Stimulated activated effector memory CD8-positive, alpha-beta T cell treated with anti-CD3 and anti-CD28 coated beads, Interleukin-12 subunit alpha, Interleukin-12 subunit beta, amount 100 ng/mL, for 72 hours (primary cell): ENCODE data around the gene BLMH.
A peak's percentile ranks its signal among the peaks of the same experiment; 100 is the strongest.

Experiments
- ATAC-seq: fragments of 150-1000 bp; cut with Tn5 transposase; 2 replicates; pipeline ENCODE4 v1.10.0; 2021
- DNase-seq, 2 donors: peaks; one replicate each; pipeline ENCODE4 v3.0.0; 2021 to 2022; ENCODE audit warnings: low spot score in 2 of 2
- H3K27ac Mint-ChIP-seq: one replicate; pipeline ENCODE4 v1.8.0; 2022; ENCODE audit warnings: mild to moderate bottlenecking, mixed read lengths
- H3K36me3 Mint-ChIP-seq: one replicate; pipeline ENCODE4 v1.8.0; 2022; ENCODE audit warnings: mild to moderate bottlenecking, mixed read lengths
- H3K4me1 Mint-ChIP-seq: one replicate; pipeline ENCODE4 v1.8.0; 2022; ENCODE audit warnings: mixed read lengths
- H3K4me3 Mint-ChIP-seq: one replicate; pipeline ENCODE4 v1.8.0; 2022; ENCODE audit warnings: mild to moderate bottlenecking, mixed read lengths
- H3K9me3 Mint-ChIP-seq: one replicate; pipeline ENCODE4 v1.8.0; 2022; ENCODE audit warnings: mixed read lengths

Gene BLMH

DNA sequence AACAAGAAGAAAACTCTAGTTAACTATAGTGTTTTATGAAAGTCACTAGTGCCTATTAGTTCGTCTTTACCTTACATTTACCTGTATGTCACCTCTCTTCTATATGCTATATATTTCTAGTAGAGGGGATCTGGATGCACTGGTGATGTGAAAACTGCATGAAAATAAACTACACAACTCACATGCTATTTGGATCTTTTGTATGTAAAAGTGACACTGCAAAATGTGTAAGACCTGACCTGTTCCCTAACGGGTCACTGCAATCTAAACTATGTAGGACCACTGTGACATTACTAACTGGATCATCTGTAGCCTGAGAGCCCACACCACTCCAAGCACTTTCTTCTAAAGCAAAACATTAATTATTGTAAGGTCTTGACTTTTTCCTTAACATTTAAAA lies 1.7 kb downstream of the BLMH start:
- DNase-seq (no peak), ATAC-seq (no peak)
- peaks cover 53% of the 10 kb centered on the region for H3K36me3 Mint-ChIP-seq
- peaks cover 10% of the 10 kb centered on the region for H3K4me1 Mint-ChIP-seq
- H3K4me3 Mint-ChIP-seq, result peak overlapping the region; percentile 81
- no peaks in the 10 kb centered on the region for H3K9me3 Mint-ChIP-seq
- H3K27ac Mint-ChIP-seq, result no peak overlapping the region

DNA sequence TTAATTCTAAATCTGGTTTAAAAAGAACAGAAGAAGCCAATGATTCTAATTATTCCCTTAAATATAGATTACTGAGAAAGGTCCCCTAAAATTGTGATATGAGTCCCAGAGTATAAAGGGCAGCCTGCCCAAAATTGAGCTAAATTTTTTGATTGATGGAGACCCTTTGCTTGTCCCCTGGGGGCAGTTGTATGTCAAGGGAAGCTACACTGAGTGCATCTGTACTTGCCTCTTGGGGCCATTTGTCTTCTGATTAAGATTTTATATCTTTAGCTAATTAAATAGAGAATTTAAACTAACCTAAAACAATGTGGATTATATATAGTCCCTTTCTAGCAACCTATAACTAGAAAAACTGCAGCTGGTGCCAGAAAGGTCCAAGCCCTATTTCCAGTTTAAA lies 12.6 kb downstream of the BLMH start:
- Mint-ChIP-seq H3K27ac (no peak overlapping the region), H3K9me3 (no peaks in the 10 kb centered on the region), H3K4me1 (peaks cover 6% of the 10 kb centered on the region), H3K4me3 (no peak overlapping the region), H3K36me3 (peaks cover 84% of the 10 kb centered on the region)
- DNase-seq, result no peak
- no peak for ATAC-seq

DNA sequence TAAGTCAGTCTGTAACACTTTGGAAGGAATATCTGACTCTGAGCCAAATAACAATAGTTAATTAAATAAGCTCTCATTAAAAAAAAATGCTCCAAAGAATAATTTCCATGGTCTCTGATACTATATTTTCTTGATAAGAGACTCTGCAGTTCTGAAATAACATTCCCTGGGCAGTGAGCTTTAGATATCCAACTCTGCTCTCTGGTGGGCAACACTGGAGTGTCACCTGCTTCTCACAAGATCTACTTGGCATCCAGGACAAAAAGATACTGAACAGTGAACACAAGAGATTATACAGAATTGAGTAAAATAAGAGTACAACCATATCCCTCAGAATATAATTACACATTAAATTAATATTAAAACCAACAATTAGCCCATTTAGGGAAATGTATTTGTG lies 13.7 kb downstream of the BLMH start:
- peaks cover 6% of the 10 kb centered on the region for H3K4me1 Mint-ChIP-seq
- H3K9me3 Mint-ChIP-seq, result no peaks in the 10 kb centered on the region
- H3K36me3 Mint-ChIP-seq, result peaks cover 84% of the 10 kb centered on the region
- H3K4me3 Mint-ChIP-seq, result no peak overlapping the region
- DNase-seq (no peak), ATAC-seq (no peak)
- H3K27ac Mint-ChIP-seq, result no peak overlapping the region

DNA sequence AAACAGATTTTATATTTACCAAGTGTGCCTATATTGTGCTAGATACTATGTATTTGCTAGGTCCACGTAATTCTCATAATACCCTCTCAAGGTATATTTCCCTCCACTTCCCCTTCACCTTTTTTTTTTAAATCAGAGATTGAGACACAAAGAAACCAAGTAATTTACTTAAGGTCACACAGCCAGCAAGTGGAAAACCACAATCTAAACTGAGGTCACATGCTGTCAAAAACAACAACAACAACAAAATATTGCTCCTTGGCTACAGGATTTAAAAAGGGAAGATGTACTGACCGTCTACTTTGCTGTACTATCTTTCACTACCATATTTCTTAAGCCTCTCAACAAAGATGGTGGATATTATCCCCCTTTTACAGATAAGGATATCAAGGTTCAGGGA lies 15.8 kb downstream of the BLMH start:
- ATAC-seq (no peak), DNase-seq (no peak)
- Mint-ChIP-seq H3K27ac (peak overlapping the region; percentile 32), H3K4me1 (peaks cover 6% of the 10 kb centered on the region), H3K9me3 (no peaks in the 10 kb centered on the region), H3K4me3 (no peak overlapping the region), H3K36me3 (peaks cover 84% of the 10 kb centered on the region)

DNA sequence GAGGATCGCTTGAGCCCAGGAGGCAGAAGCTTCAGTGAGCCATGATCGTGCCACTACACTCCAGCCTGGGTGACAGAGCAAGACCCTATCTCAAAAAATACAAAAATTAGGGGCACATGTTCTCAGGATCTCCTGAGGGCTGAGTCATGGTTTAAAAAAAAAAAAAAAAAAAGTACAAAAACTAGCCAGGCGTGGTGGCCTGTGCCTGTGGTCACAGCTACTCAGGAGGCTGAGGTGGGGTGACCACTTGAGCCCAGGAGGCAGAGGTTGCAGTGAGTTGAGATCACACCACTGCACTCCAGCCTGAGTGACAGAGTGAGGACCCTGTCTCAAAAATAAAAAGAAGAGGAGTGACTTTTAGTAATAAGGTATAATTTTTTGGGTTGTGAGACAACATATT lies 16.9 kb downstream of the BLMH start:
- Mint-ChIP-seq H3K36me3 (peaks cover 84% of the 10 kb centered on the region), H3K27ac (peak overlapping the region; percentile 52), H3K9me3 (no peaks in the 10 kb centered on the region), H3K4me3 (no peak overlapping the region), H3K4me1 (peaks cover 6% of the 10 kb centered on the region)
- ATAC-seq, result no peak
- no peak for DNase-seq

DNA sequence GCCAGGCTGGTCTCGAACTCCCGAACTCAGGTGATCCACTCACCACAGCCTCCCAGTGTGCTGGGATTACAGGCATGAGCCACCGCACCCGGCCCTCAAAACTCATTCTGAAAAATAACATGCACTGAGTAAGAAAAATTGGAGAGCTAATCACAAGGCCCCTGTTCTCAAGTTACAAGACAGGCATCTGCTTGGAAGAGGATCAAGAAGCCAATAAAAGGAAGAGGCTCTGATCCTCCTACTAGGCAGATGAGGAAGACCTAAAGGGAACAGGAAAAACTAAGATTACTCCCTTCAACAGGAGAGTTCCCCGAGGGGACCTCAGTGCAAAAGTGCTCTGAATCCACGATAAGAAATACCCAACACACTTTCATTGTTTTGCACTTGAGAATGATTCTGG lies 18.4 kb downstream of the BLMH start:
- Mint-ChIP-seq H3K9me3 (no peaks in the 10 kb centered on the region), H3K36me3 (peaks cover 89% of the 10 kb centered on the region), H3K4me3 (no peak overlapping the region), H3K27ac (no peak overlapping the region), H3K4me1 (peaks cover 6% of the 10 kb centered on the region)
- ATAC-seq, result no peak
- DNase-seq, result no peak

DNA sequence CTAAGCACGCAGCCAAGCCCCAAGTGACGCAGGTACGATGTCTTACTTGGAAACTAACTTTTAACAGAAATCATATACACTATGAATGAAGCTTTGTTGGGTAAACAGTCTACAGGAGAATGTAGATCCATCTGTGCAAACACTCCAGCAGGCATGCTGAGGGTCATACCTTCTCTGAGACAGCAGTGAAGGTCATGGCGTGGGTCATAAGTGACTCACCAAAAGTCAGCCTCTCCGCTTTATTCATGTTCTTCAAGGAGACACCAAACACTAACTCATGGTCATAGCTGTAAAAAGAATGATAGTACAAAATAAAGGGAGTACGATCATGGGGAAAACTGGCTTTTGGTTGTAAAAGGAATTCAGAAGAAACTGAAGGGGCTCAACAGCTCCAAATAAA lies 20.6 kb downstream of the BLMH start:
- ATAC-seq (no peak), DNase-seq (no peak)
- Mint-ChIP-seq H3K36me3 (peaks cover 100% of the 10 kb centered on the region), H3K9me3 (no peaks in the 10 kb centered on the region), H3K4me1 (no peaks in the 10 kb centered on the region), H3K27ac (no peak overlapping the region), H3K4me3 (no peak overlapping the region)

DNA sequence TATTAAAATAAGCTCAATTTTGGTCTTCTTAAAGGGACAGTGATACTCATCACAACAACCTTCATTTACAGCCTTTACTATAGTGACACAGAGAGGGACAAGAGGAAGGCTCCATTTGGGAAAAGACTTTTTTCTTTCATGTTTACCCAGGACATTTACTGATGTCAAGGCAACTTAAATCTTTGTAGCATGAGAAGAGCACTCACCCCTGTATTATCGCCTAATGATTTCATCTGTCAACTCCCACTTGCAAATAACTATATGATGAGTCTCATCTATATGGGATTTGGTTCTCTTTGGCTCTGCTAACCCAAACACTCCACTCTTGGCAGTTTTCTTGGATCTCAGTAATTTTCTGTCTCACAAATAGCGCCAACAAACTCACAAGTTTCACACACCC lies 24.1 kb downstream of the BLMH start:
- H3K9me3 Mint-ChIP-seq, result no peaks in the 10 kb centered on the region
- ATAC-seq (no peak), DNase-seq (no peak)
- peaks cover 99% of the 10 kb centered on the region for H3K36me3 Mint-ChIP-seq
- no peak overlapping the region for H3K4me3 Mint-ChIP-seq
- no peaks in the 10 kb centered on the region for H3K4me1 Mint-ChIP-seq
- no peak overlapping the region for H3K27ac Mint-ChIP-seq

DNA sequence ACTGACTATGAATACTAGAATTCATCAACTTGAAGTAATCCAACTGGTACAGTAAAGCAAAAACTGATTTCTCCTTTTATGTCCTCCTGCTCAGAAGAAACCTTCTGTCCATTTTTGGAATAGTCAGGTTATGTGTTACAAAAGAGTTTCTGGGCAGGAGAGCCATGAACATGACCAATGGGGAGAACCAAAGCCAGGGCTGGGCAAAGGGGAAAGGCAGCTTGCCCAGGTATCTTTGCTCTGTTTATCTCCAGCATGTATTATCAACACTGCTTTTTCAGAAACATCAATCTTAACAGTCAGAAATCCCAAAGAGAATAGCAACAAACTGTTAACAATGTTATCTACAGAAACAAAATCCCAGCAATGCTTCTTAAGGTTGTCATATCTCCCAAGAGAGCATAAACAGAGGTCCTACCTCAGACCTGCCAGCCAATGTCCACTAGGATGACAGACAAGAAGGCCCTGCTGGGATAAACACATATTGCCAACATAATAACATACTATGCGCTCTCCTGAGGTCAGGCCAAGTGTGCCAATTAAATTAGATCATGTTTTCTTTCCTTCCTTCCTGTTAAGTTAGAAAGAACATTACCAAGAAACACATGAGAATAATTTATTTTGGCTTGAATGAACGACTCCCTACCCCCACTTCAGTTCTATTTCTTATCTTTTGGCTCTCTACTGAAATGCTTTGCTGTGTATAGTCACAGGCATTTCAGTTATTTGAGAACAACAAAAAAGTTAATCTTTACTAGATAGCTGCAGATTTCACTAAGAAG lies 28.0 kb downstream of the BLMH start:
- DNase-seq (no peak), ATAC-seq (no peak)
- Mint-ChIP-seq H3K4me3 (no peak overlapping the region), H3K4me1 (peaks cover 9% of the 10 kb centered on the region), H3K27ac (no peak overlapping the region), H3K36me3 (peaks cover 95% of the 10 kb centered on the region), H3K9me3 (no peaks in the 10 kb centered on the region)

DNA sequence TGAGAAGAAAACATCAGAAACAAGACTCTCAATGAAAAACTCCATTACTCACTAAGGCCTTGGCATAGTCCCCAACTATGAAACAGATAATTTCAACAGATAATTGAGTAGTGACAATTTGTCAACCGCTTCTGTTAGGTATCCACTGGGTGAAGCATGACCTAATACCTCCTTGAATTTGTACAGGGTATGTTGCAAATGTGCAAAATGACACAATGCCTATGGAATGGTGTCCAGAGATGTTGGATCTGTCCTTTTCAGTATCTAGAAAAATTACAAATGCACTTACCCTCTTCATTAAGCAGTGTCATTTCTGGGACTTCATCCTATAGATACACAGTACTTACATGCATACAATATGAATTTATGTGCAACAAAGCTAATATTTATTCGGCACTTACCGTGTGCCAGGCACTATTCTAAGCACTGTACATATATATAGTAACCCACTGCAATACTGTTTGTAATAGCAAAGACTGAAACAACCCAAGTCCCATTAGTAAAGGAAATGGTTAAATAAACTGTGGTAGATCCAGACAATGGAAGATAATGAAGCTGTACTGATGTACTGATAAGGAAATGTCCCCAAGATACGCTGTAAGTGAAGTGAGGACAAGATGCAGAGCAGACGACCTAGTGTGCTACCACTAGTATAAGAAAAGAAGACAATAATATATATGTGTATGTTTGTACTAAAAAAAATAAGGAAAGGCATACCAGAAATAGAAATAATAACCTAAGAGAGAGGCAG lies 34.8 kb downstream of the BLMH start:
- Mint-ChIP-seq H3K27ac (no peak overlapping the region), H3K9me3 (no peaks in the 10 kb centered on the region), H3K4me3 (no peak overlapping the region), H3K4me1 (peaks cover 12% of the 10 kb centered on the region), H3K36me3 (peaks cover 78% of the 10 kb centered on the region)
- ATAC-seq (no peak), DNase-seq (no peak)

DNA sequence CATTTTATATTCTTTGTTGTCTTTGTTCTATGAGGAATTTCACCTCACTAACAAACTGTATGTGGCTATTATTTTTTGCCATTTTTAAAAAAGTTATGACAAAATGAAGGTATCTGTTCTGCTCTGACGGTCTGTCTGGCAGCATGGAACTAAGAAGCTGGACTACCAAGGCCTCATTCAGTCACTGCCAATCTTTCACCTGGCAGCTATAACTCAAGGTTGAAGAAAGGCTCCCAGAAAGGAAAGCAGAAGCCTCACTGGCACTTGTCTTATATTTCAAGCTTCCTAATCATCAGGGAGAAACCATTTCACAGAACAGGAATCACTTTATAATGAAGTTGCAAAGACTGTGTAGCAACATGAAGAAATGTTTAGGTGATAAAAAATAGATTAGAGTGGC lies 37.6 kb downstream of the BLMH start:
- Mint-ChIP-seq H3K36me3 (peaks cover 75% of the 10 kb centered on the region), H3K27ac (no peak overlapping the region), H3K4me3 (no peak overlapping the region), H3K9me3 (no peaks in the 10 kb centered on the region), H3K4me1 (peaks cover 7% of the 10 kb centered on the region)
- no peak for ATAC-seq
- no peak for DNase-seq

DNA sequence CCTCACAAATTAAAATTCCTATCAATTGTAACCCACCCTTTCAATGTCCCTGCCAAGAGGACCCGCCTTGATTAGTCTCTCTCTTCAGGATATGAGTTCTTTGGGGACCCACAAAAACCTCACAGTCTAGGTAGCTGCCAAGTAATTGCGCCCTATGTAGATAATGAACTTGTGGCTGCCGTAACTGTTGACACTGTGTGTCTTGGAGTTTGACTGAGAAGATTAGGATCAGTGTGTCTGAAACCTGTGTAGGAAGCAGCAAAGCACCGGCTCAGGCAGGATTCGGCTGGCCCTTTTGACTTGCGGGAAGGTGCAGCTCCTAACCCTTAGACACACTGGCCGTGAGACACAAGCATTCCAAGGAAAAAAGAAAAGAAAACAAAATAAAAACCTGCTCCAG lies 38.4 kb downstream of the BLMH start:
- DNase-seq (no peak), ATAC-seq (no peak)
- no peak overlapping the region for H3K4me3 Mint-ChIP-seq
- peak overlapping the region; percentile 32 for H3K27ac Mint-ChIP-seq
- H3K36me3 Mint-ChIP-seq, result peaks cover 75% of the 10 kb centered on the region
- H3K4me1 Mint-ChIP-seq, result no peaks in the 10 kb centered on the region
- H3K9me3 Mint-ChIP-seq, result no peaks in the 10 kb centered on the region

DNA sequence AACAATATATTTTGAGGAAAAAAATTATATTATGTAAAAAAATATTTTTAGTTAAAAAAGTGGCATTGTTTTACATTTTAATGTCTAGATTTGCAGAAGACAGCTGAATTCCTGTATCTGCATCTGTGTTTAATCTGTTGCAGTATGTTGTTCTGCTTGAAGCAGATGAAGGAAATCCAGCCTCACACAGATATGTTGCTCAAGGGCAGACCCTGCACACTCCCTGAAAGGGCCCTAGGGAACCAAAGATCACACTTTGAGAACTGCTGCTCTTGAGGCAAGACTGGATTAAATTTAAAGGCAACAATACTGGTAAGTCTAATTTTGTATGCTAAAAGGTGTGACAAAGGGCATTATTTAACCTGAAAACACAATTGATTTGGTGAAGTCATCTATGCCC lies 39.8 kb downstream of the BLMH start:
- H3K9me3 Mint-ChIP-seq, result no peaks in the 10 kb centered on the region
- peaks cover 75% of the 10 kb centered on the region for H3K36me3 Mint-ChIP-seq
- no peak for DNase-seq
- H3K27ac Mint-ChIP-seq, result no peak overlapping the region
- ATAC-seq, result no peak
- H3K4me3 Mint-ChIP-seq, result no peak overlapping the region
- peaks cover 7% of the 10 kb centered on the region for H3K4me1 Mint-ChIP-seq

DNA sequence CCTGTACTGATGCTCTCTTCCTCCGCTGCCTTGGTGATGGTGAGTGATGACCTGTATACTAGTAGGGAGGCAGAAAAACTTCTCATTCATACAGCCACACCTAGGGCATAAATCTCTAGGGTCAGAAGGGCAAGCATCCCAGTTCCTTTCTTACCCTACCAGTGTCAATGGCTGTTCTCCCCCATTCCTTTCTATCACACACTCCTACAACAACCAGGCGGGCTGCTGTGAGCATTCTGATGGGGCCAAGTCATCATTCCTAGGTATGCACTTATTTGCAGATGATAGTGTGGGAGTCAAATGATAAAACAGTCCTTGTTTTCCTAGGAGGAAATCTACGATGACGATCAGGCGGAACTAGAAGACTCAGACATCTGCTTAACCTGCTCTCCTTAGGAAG lies 42.3 kb downstream of the BLMH start:
- ATAC-seq, result no peak
- Mint-ChIP-seq H3K9me3 (no peaks in the 10 kb centered on the region), H3K4me3 (no peak overlapping the region), H3K27ac (no peak overlapping the region), H3K36me3 (peaks cover 60% of the 10 kb centered on the region), H3K4me1 (peaks cover 8% of the 10 kb centered on the region)
- DNase-seq, result no peak

DNA sequence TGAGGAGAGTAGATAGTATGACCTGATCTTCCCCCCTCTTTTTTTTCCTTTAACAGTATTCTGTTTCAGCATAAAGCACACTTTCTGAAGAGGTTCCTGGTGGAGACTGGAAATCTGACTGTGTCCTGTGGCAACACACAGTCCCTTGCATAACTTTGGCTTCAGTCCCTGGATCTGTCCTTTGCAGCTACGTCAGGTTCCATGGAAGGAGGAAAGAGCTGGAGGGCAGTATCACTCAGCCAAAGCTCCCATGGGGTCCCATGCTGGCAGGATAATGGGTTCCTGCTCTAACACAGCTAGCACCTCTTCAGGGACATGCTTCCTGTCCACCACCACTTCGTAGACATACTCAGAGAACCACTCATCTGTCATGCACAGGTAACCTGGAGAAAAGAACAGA lies 43.0 kb downstream of the BLMH start:
- Mint-ChIP-seq H3K4me3 (no peak overlapping the region), H3K4me1 (peaks cover 8% of the 10 kb centered on the region), H3K27ac (peak overlapping the region; percentile 20), H3K36me3 (peaks cover 56% of the 10 kb centered on the region), H3K9me3 (no peaks in the 10 kb centered on the region)
- no peak for DNase-seq
- ATAC-seq, result no peak

DNA sequence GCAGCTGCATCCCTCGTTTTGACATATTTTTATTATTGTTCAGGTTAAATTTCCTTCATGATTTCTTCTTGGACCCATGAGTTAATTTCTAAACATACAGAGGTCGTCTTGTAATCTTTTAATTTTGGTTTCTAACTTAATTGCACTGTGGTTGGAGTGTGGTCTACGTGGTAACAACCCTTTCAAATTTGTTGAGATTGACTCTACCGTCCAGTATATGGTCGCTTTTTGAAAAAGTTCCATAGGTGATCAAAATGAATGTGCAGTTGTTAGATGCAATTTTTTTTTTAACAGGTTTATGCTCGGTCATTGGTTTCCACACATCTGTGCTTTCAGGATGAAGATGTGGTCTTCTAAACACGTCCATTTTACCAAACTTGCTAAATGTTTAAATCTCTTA lies 45.3 kb downstream of the BLMH start:
- DNase-seq (no peak), ATAC-seq (no peak)
- Mint-ChIP-seq H3K36me3 (peaks cover 49% of the 10 kb centered on the region), H3K27ac (no peak overlapping the region), H3K9me3 (no peaks in the 10 kb centered on the region), H3K4me3 (no peak overlapping the region), H3K4me1 (peaks cover 8% of the 10 kb centered on the region)
